ENCODE data around the gene PDLIM4.

DNA sequence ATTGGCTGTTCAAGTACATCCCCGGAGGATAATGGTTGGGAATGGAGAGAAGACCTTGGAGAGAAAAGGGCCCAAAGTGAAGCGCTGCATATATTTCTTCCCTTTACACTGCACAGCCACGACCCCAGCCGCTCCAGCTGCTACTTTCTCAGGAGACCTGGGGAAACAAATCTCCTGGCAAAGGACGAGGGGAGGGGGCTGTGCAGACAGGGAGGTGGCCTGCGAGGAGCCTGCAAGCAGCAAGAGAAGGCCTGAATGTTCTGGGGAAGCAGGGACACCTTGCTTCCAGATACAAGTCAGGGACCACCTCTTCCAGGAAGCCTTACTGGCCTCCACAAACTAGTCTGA, 739 bp upstream of the PDLIM4 start:
- no peak for TF ChIP-seq CTCF (IDR thresholded peaks at IDR 0.05; ENCODE audit: low read depth, low read length)
- TF ChIP-seq, protein P1, sequence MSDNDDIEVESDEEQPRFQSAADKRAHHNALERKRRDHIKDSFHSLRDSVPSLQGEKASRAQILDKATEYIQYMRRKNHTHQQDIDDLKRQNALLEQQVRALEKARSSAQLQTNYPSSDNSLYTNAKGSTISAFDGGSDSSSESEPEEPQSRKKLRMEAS (IDR thresholded peaks at IDR 0.05; ENCODE audit: low read depth, low read length) = no peak
- TF ChIP-seq POLR2A (IDR thresholded peaks at IDR 0.05; ENCODE audit: extremely low read depth, insufficient read length) = no peak
